Kidney epithelial cell (primary cell): ENCODE results near the gene PLCB1. TPM values are rescaled to one million over a fixed set of nuclear protein-coding genes. Genes with fewer than 3 reads are reported as not detected.
"Not testable (repeated sequence)": the region's sequence is repeated elsewhere in the genome, so short reads cannot be mapped to it uniquely, and the experiment has no call there.

ENCODE experiments used
- DNase-seq: peaks from one replicate; pipeline ENCODE4 v3.0.0-alpha.2; 2010; ENCODE audit warnings: low read depth
- H3K27me3 ChIP-seq: 2 replicates; pipeline ENCODE4 v1.6.0; 2011; ENCODE audit warnings: low read length; ENCODE audit not compliant: control insufficient read depth, insufficient read depth
- H3K36me3 ChIP-seq: 2 replicates; pipeline ENCODE4 v1.5.1; 2011; ENCODE audit warnings: low read length; ENCODE audit not compliant: control insufficient read depth, insufficient read depth
- H3K4me3 ChIP-seq: 2 replicates; pipeline ENCODE4 v1.5.1; 2011; ENCODE audit warnings: low read depth, mild to moderate bottlenecking, control low read depth, low read length
- total RNA-seq: library from RNA; depleted of rRNA; stranded (reverse); fragments of >200 nt; gene quantifications from 2 replicates; pipeline ENCODE4 v1.2.3, GENCODE V29; 2015
- TF ChIP-seq, protein P1 (sequence below): IDR thresholded peaks from 2 replicates; pipeline ENCODE4 v1.5.1; 2011; ENCODE audit warnings: mild to moderate bottlenecking, moderate library complexity, low read length, control low read depth, inconsistent platforms; ENCODE audit not compliant: insufficient read depth, poor library complexity, severe bottlenecking

Gene PLCB1
- total RNA-seq, 1 donor from 2014 or later: 5.1 TPM

GRCh38 chr20:8642247-8642646, 510.2 kb downstream of the PLCB1 start:
- TF ChIP-seq, protein P1, sequence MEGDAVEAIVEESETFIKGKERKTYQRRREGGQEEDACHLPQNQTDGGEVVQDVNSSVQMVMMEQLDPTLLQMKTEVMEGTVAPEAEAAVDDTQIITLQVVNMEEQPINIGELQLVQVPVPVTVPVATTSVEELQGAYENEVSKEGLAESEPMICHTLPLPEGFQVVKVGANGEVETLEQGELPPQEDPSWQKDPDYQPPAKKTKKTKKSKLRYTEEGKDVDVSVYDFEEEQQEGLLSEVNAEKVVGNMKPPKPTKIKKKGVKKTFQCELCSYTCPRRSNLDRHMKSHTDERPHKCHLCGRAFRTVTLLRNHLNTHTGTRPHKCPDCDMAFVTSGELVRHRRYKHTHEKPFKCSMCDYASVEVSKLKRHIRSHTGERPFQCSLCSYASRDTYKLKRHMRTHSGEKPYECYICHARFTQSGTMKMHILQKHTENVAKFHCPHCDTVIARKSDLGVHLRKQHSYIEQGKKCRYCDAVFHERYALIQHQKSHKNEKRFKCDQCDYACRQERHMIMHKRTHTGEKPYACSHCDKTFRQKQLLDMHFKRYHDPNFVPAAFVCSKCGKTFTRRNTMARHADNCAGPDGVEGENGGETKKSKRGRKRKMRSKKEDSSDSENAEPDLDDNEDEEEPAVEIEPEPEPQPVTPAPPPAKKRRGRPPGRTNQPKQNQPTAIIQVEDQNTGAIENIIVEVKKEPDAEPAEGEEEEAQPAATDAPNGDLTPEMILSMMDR: no peak
- H3K27me3 ChIP-seq: no peaks in the 10 kb centered on the region
- DNase-seq: no peak
- H3K4me3 ChIP-seq: no peak overlapping the region
- no peaks in the 10 kb centered on the region for H3K36me3 ChIP-seq

GRCh38 chr20:8644468-8644867, 512.4 kb downstream of the PLCB1 start:
- H3K27me3 ChIP-seq, H3K4me3 ChIP-seq, DNase-seq, H3K36me3 ChIP-seq: not testable (repeated sequence)

GRCh38 chr20:8645326-8645725, 513.3 kb downstream of the PLCB1 start:
- Histone ChIP-seq H3K27me3 (no peaks in the 10 kb centered on the region), H3K36me3 (no peaks in the 10 kb centered on the region), H3K4me3 (no peak overlapping the region)
- TF ChIP-seq, protein P1: no peak
- DNase-seq: no peak

DNA sequence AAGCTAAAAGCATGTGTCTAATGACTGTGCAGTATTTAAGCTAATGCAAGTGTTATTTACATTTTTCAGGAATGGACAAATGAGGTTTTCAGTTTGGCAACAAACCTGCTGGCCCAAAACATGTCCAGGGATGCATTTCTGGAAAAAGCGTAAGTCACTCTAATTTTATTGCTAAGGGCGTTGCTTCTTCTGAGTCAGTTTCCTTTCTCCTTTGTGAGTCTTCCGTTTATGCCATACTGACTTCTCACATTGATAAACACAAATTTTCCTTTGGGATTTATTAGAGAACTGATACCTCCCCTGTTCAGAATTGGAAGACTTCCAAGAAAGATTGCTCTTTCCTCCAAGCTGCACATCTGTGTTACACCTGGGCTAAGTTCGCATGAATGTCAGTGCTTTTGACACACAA, 514.0 kb downstream of the PLCB1 start:
- Histone ChIP-seq H3K27me3 (no peaks in the 10 kb centered on the region), H3K4me3 (no peak overlapping the region), H3K36me3 (no peaks in the 10 kb centered on the region)
- no peak for DNase-seq
- TF ChIP-seq, protein P1: no peak

DNA sequence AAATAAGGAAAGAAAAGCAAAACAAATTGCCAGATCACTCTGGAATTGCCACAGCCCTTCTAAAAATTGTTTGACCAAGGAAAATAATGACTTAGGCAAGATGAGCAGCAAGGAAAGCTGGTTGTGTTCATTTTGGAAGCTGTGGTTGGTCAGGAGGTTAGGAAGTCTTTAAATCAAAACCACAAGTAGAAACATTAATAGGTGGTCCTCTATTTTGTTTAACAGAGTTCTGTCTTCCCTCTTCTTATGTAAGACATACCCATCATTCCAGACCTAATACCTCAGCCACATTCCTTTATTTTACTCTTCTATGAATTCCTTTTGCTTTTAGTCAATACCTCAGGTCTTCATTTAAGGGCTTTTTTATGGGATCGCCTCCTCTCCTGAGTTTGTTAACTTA, 514.6 kb downstream of the PLCB1 start:
- Histone ChIP-seq H3K27me3 (no peaks in the 10 kb centered on the region), H3K36me3 (no peaks in the 10 kb centered on the region), H3K4me3 (no peak overlapping the region)
- TF ChIP-seq, protein P1: no peak
- DNase-seq: peak; percentile 75

- no peak for DNase-seq
- Histone ChIP-seq H3K27me3 (no peaks in the 10 kb centered on the region), H3K36me3 (no peaks in the 10 kb centered on the region), H3K4me3 (no peak overlapping the region)
- TF ChIP-seq, protein P1: no peak
Measured at GRCh38 chr20:8647961-8648441, 515.9 kb downstream of the PLCB1 start.
